ENCODE measurements around the gene ZRANB2. TPM values are rescaled to one million over a fixed set of nuclear protein-coding genes. Genes with fewer than 3 reads are reported as not detected.

ZRANB2 gene
- polyA plus RNA-seq, 1 donor (not counting 4 experiments of a cell fraction or from before 2014, with no cell fraction given): 92.3 TPM

DNA sequence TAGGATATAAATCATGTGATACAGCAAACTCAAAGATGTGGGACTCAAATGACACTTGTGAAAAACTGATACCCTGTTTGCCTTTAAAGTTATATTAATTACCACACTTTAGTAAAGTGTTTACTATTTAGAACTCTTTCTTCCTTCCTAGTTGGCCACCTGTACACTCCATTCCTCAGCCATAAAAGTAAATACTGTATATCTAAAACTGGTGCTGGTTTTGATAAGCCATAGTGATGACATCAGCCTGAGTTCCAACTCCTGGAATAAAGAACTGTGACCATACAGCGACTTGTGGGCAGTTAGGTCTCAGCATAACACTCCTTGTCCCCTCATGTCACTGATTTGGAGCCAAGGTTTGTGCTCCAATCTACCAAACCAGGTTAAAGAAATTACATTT lies 36.0 kb downstream of the ZRANB2 start:
- Histone ChIP-seq H3K9ac (ENCODE audit: control insufficient read depth, extremely low read depth, insufficient read depth, low read length) (no peak overlapping the region), H3K79me2 (ENCODE audit: control insufficient read depth, insufficient read depth, low read length) (no peaks in the 10 kb centered on the region), H2AFZ (ENCODE audit: control insufficient read depth, low read length) (no peak overlapping the region), H3K4me1 (ENCODE audit: control insufficient read depth, extremely low read depth, insufficient read depth, low read length) (peaks cover 4% of the 10 kb centered on the region), H3K9me3 (ENCODE audit: control insufficient read depth, low read depth, low read length) (no peaks in the 10 kb centered on the region), H3K36me3 (ENCODE audit: control insufficient read depth in 2 of 2, extremely low read depth in 1 of 2, insufficient read depth in 2 of 2, low read length in 2 of 2) (no peaks in the 10 kb centered on the region), H3K9me1 (ENCODE audit: control insufficient read depth, extremely low read depth, insufficient read depth, low read length) (no peaks in the 10 kb centered on the region), H3K27me3 (ENCODE audit: control insufficient read depth, extremely low read depth, insufficient read depth, low read length) (peaks cover 34% of the 10 kb centered on the region), H4K20me1 (ENCODE audit: control insufficient read depth, extremely low read depth, insufficient read depth, low read length) (peaks cover 2% of the 10 kb centered on the region), H3K4me2 (ENCODE audit: control insufficient read depth, extremely low read depth, insufficient read depth, low read depth, low read length) (no peak overlapping the region), H3K4me3 (ENCODE audit: control insufficient read depth in 2 of 3, extremely low read depth in 1 of 3, insufficient read depth in 2 of 3, low read depth in 1 of 3, low read length in 3 of 3) (no peak overlapping the region), H3K27ac (ENCODE audit: control insufficient read depth, insufficient read depth, low read length) (no peak overlapping the region)
- dilution Hi-C loops (cut with MboI; ENCODE audit: extremely low pct_ligation_motif_present, low sequenced_read_pairs): no loop called here
- FAIRE-seq (no peak), DNase-seq (ENCODE audit: low read depth, low spot score) (no peak)
- TF ChIP-seq, protein P1, sequence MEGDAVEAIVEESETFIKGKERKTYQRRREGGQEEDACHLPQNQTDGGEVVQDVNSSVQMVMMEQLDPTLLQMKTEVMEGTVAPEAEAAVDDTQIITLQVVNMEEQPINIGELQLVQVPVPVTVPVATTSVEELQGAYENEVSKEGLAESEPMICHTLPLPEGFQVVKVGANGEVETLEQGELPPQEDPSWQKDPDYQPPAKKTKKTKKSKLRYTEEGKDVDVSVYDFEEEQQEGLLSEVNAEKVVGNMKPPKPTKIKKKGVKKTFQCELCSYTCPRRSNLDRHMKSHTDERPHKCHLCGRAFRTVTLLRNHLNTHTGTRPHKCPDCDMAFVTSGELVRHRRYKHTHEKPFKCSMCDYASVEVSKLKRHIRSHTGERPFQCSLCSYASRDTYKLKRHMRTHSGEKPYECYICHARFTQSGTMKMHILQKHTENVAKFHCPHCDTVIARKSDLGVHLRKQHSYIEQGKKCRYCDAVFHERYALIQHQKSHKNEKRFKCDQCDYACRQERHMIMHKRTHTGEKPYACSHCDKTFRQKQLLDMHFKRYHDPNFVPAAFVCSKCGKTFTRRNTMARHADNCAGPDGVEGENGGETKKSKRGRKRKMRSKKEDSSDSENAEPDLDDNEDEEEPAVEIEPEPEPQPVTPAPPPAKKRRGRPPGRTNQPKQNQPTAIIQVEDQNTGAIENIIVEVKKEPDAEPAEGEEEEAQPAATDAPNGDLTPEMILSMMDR (optimal IDR thresholded peaks at IDR 0.05 in 1 of 3, IDR thresholded peaks at IDR 0.05 in 1 of 3, conservative IDR thresholded peaks at IDR 0.05 in 1 of 3; ENCODE audit: extremely low read depth in 1 of 3, insufficient read depth in 2 of 3, low read length in 3 of 3): no peak
- no peak for TF ChIP-seq EZH2 (IDR thresholded peaks at IDR 0.05; ENCODE audit: low read length)

- no peaks in the 10 kb centered on the region for H3K36me3 ChIP-seq (ENCODE audit: control insufficient read depth in 2 of 2, extremely low read depth in 1 of 2, insufficient read depth in 2 of 2, low read length in 2 of 2)
- no peak overlapping the region for H2AFZ ChIP-seq (ENCODE audit: control insufficient read depth, low read length)
- TF ChIP-seq EZH2 (IDR thresholded peaks at IDR 0.05; ENCODE audit: low read length): no peak
- TF ChIP-seq, protein P1 (optimal IDR thresholded peaks at IDR 0.05 in 1 of 3, IDR thresholded peaks at IDR 0.05 in 1 of 3, conservative IDR thresholded peaks at IDR 0.05 in 1 of 3; ENCODE audit: extremely low read depth in 1 of 3, insufficient read depth in 2 of 3, low read length in 3 of 3): no peak
- DNase-seq (ENCODE audit: low read depth, low spot score) (no peak), FAIRE-seq (no peak)
- peaks cover 4% of the 10 kb centered on the region for H3K4me1 ChIP-seq (ENCODE audit: control insufficient read depth, extremely low read depth, insufficient read depth, low read length)
- no peak overlapping the region for H3K9ac ChIP-seq (ENCODE audit: control insufficient read depth, extremely low read depth, insufficient read depth, low read length)
- H3K27ac ChIP-seq (ENCODE audit: control insufficient read depth, insufficient read depth, low read length): no peak overlapping the region
- H3K79me2 ChIP-seq (ENCODE audit: control insufficient read depth, insufficient read depth, low read length): no peaks in the 10 kb centered on the region
- H4K20me1 ChIP-seq (ENCODE audit: control insufficient read depth, extremely low read depth, insufficient read depth, low read length): peaks cover 2% of the 10 kb centered on the region
- H3K4me3 ChIP-seq (ENCODE audit: control insufficient read depth in 2 of 3, extremely low read depth in 1 of 3, insufficient read depth in 2 of 3, low read depth in 1 of 3, low read length in 3 of 3): no peak overlapping the region
- dilution Hi-C loops (cut with MboI; ENCODE audit: extremely low pct_ligation_motif_present, low sequenced_read_pairs): no loop called here
- no peaks in the 10 kb centered on the region for H3K9me1 ChIP-seq (ENCODE audit: control insufficient read depth, extremely low read depth, insufficient read depth, low read length)
- no peaks in the 10 kb centered on the region for H3K9me3 ChIP-seq (ENCODE audit: control insufficient read depth, low read depth, low read length)
- H3K4me2 ChIP-seq (ENCODE audit: control insufficient read depth, extremely low read depth, insufficient read depth, low read depth, low read length): no peak overlapping the region
- H3K27me3 ChIP-seq (ENCODE audit: control insufficient read depth, extremely low read depth, insufficient read depth, low read length): peaks cover 26% of the 10 kb centered on the region
Observed at GRCh38 chr1:71043065-71043464, 37.8 kb downstream of the ZRANB2 start.
